ENCODE data around the gene KLHDC7B.

- TF ChIP-seq CTCF (IDR thresholded peaks at IDR 0.05) (no peak), EP300 (IDR thresholded peaks at IDR 0.05) (no peak)
Measured at GRCh38 chr22:50500452-50500851, 45.2 kb upstream of the KLHDC7B start.

Data from tibial nerve (tissue), 4 donors.